Activated T-helper 2 cell treated with anti-CD3 and anti-CD28 coated beads, Interferon-gamma antibody, Interleukin-2, Interleukin-4, amounts not matched to agents 10 μg/mL and 5 μg/mL and 100 μg/mL, durations not matched to agents 14 hours and 24 hours and 36 hours (primary cell): Measurements from ENCODE around the gene ZNF564. TPM values are rescaled to one million over a fixed set of nuclear protein-coding genes. Genes with fewer than 3 reads are reported as not detected.
A peak's percentile ranks its signal among the peaks of the same experiment; 100 is the strongest.
"Not testable (repeated sequence)": the region's sequence is repeated elsewhere in the genome, so short reads cannot be mapped to it uniquely, and the experiment has no call there.

Source experiments
- DNase-seq: peaks from one replicate; pipeline ENCODE4 v3.0.0; 2021; ENCODE audit warnings: low spot score
- H3K27ac Mint-ChIP-seq: one replicate; pipeline ENCODE4 v1.8.0; 2021; ENCODE audit warnings: mixed read lengths
- H3K27me3 Mint-ChIP-seq: one replicate; pipeline ENCODE4 v1.8.0; 2021; ENCODE audit warnings: low read depth, mixed read lengths
- H3K36me3 Mint-ChIP-seq: one replicate; pipeline ENCODE4 v1.8.0; 2021; ENCODE audit warnings: low read depth, mixed read lengths
- H3K4me1 Mint-ChIP-seq: one replicate; pipeline ENCODE4 v1.8.0; 2021; ENCODE audit warnings: low read depth, mixed read lengths
- H3K4me3 Mint-ChIP-seq: one replicate; pipeline ENCODE4 v1.8.0; 2021; ENCODE audit warnings: low read depth, mild to moderate bottlenecking, moderate library complexity, mixed read lengths
- H3K9me3 Mint-ChIP-seq: one replicate; pipeline ENCODE4 v1.8.0; 2021; ENCODE audit warnings: mixed read lengths
- intact Hi-C: fragments of 100-400 bp; cut with micrococcal nuclease; formaldehyde crosslinking; loops from one replicate; pipeline ENCODE4 v1.15.1; 2023
- total RNA-seq: library from RNA; stranded (reverse); gene quantifications from 2 replicates; pipeline ENCODE4 v1.2.3, GENCODE V29; 2022

Gene ZNF564
- total RNA-seq, result 7.4 and 7.6 TPM in 2 replicates

- peaks cover 19% of the 10 kb centered on the region for H3K4me1 Mint-ChIP-seq
- peak within 1 kb of the TSS; percentile 90 for H3K27ac Mint-ChIP-seq
- peak within 1 kb of the TSS; percentile 94 for H3K4me3 Mint-ChIP-seq
- intact Hi-C loops, result loop anchor here (1.0 to 10.0 kb wide), 7 partner anchors 56 to 294 kb away; partner anchors contain the start of genes ZNF44, ZNF443, ZNF490 and ZNF563
- H3K27me3 Mint-ChIP-seq, result no peaks in the 10 kb centered on the region
- peak; percentile 93 for DNase-seq
- peaks cover 31% of the 10 kb centered on the region for H3K36me3 Mint-ChIP-seq
- peaks cover 18% of the 10 kb centered on the region for H3K9me3 Mint-ChIP-seq
Measured at GRCh38 chr19:12551060-12551832, at the start of gene ZNF564. Gene ZNF564, minus strand, starts transcription at chr19:12551482. Its CDS starts 150 bp downstream, at chr19:12551332.

GRCh38 chr19:12597594-12597993 is 46.3 kb upstream of the ZNF564 start:
- Mint-ChIP-seq H3K4me1 (no peaks in the 10 kb centered on the region), H3K27me3 (no peaks in the 10 kb centered on the region), H3K36me3 (peaks cover 25% of the 10 kb centered on the region), H3K4me3 (no peak overlapping the region), H3K9me3 (no peaks in the 10 kb centered on the region), H3K27ac (no peak overlapping the region)
- DNase-seq, result no peak
- intact Hi-C loops, result no loop called here

GRCh38 chr19:12596927-12597548 is 45.8 kb upstream of the ZNF564 start:
- Mint-ChIP-seq H3K36me3 (peaks cover 20% of the 10 kb centered on the region), H3K27me3 (no peaks in the 10 kb centered on the region), H3K9me3 (no peaks in the 10 kb centered on the region), H3K27ac (no peak overlapping the region), H3K4me1 (no peaks in the 10 kb centered on the region), H3K4me3 (no peak overlapping the region)
- intact Hi-C loops, result no loop called here
- DNase-seq, result no peak

GRCh38 chr19:12596485-12596884 is 45.2 kb upstream of the ZNF564 start:
- Mint-ChIP-seq H3K36me3 (peaks cover 18% of the 10 kb centered on the region), H3K4me1 (no peaks in the 10 kb centered on the region), H3K9me3 (no peaks in the 10 kb centered on the region), H3K4me3 (no peak overlapping the region), H3K27ac (no peak overlapping the region), H3K27me3 (no peaks in the 10 kb centered on the region)
- no peak for DNase-seq
- intact Hi-C loops, result no loop called here

- H3K27me3 Mint-ChIP-seq, result no peaks in the 10 kb centered on the region
- peaks cover 83% of the 10 kb centered on the region for H3K36me3 Mint-ChIP-seq
- no peak overlapping the region for H3K27ac Mint-ChIP-seq
- H3K9me3 Mint-ChIP-seq, result peaks cover 64% of the 10 kb centered on the region
- H3K4me3 Mint-ChIP-seq, result no peak overlapping the region
- intact Hi-C loops, result no loop called here
- no peak for DNase-seq
- no peaks in the 10 kb centered on the region for H3K4me1 Mint-ChIP-seq
Measured at GRCh38 chr19:12581100-12581499, 29.8 kb upstream of the ZNF564 start.

GRCh38 chr19:12580180-12580694 is 29.0 kb upstream of the ZNF564 start:
- H3K4me1 Mint-ChIP-seq, result no peaks in the 10 kb centered on the region
- no peak for DNase-seq
- H3K27me3 Mint-ChIP-seq, result no peaks in the 10 kb centered on the region
- H3K36me3 Mint-ChIP-seq, result peaks cover 80% of the 10 kb centered on the region
- H3K4me3 Mint-ChIP-seq, result no peak overlapping the region
- intact Hi-C loops, result no loop called here
- H3K27ac Mint-ChIP-seq, result no peak overlapping the region
- peaks cover 64% of the 10 kb centered on the region for H3K9me3 Mint-ChIP-seq

GRCh38 chr19:12578641-12579040 is 27.4 kb upstream of the ZNF564 start:
- H3K27me3 Mint-ChIP-seq, result no peaks in the 10 kb centered on the region
- H3K9me3 Mint-ChIP-seq, result peaks cover 51% of the 10 kb centered on the region
- no peak overlapping the region for H3K27ac Mint-ChIP-seq
- intact Hi-C loops, result no loop called here
- H3K4me3 Mint-ChIP-seq, result no peak overlapping the region
- H3K4me1 Mint-ChIP-seq, result peaks cover 3% of the 10 kb centered on the region
- H3K36me3 Mint-ChIP-seq, result peaks cover 64% of the 10 kb centered on the region
- no peak for DNase-seq

GRCh38 chr19:12574036-12574435 is 22.8 kb upstream of the ZNF564 start:
- intact Hi-C loops, result no loop called here
- H3K36me3 Mint-ChIP-seq, result peaks cover 21% of the 10 kb centered on the region
- H3K27ac Mint-ChIP-seq, result no peak overlapping the region
- H3K9me3 Mint-ChIP-seq, result peaks cover 18% of the 10 kb centered on the region
- no peaks in the 10 kb centered on the region for H3K27me3 Mint-ChIP-seq
- DNase-seq, result no peak
- no peak overlapping the region for H3K4me3 Mint-ChIP-seq
- peaks cover 3% of the 10 kb centered on the region for H3K4me1 Mint-ChIP-seq

GRCh38 chr19:12567951-12568350 is 16.7 kb upstream of the ZNF564 start:
- H3K4me3 Mint-ChIP-seq, result no peak overlapping the region
- no peaks in the 10 kb centered on the region for H3K27me3 Mint-ChIP-seq
- H3K4me1 Mint-ChIP-seq, result peaks cover 4% of the 10 kb centered on the region
- no peak for DNase-seq
- H3K36me3 Mint-ChIP-seq, result no peaks in the 10 kb centered on the region
- no peaks in the 10 kb centered on the region for H3K9me3 Mint-ChIP-seq
- intact Hi-C loops, result no loop called here
- H3K27ac Mint-ChIP-seq, result no peak overlapping the region

GRCh38 chr19:12566380-12566779 is 15.1 kb upstream of the ZNF564 start:
- H3K9me3 Mint-ChIP-seq, intact Hi-C loops, H3K4me1 Mint-ChIP-seq, H3K36me3 Mint-ChIP-seq, H3K4me3 Mint-ChIP-seq, H3K27me3 Mint-ChIP-seq, DNase-seq, H3K27ac Mint-ChIP-seq: not testable (repeated sequence)

GRCh38 chr19:12564016-12564664 is 12.9 kb upstream of the ZNF564 start:
- no peak overlapping the region for H3K27ac Mint-ChIP-seq
- H3K27me3 Mint-ChIP-seq, result no peaks in the 10 kb centered on the region
- peaks cover 4% of the 10 kb centered on the region for H3K4me1 Mint-ChIP-seq
- H3K4me3 Mint-ChIP-seq, result no peak overlapping the region
- no peaks in the 10 kb centered on the region for H3K9me3 Mint-ChIP-seq
- intact Hi-C loops, result loop anchor here (1.0 kb wide), 1 partner anchor 108 kb away; no protein-coding TSS in a partner anchor
- no peaks in the 10 kb centered on the region for H3K36me3 Mint-ChIP-seq
- DNase-seq, result peak; percentile 85

- H3K4me1 Mint-ChIP-seq, result peaks cover 13% of the 10 kb centered on the region
- no peak overlapping the region for H3K27ac Mint-ChIP-seq
- no peaks in the 10 kb centered on the region for H3K36me3 Mint-ChIP-seq
- H3K27me3 Mint-ChIP-seq, result no peaks in the 10 kb centered on the region
- DNase-seq, result no peak
- no peaks in the 10 kb centered on the region for H3K9me3 Mint-ChIP-seq
- intact Hi-C loops, result loop anchor here (10.0 kb wide), 2 partner anchors 61 to 289 kb away; no protein-coding TSS in a partner anchor
- H3K4me3 Mint-ChIP-seq, result no peak overlapping the region
Measured at GRCh38 chr19:12555456-12555930, 4.2 kb upstream of the ZNF564 start.
